Bone marrow (tissue), 2 donors: ENCODE results near the gene CBS.
"Not testable (repeated sequence)": the region's sequence is repeated elsewhere in the genome, so short reads cannot be mapped to it uniquely, and the experiment has no call there.

Experiments used
- DNase-seq, 2 donors: peaks; one replicate each; lab custom pipeline; 2025; lab: John Stamatoyannopoulos, UW

Gene CBS

DNA sequence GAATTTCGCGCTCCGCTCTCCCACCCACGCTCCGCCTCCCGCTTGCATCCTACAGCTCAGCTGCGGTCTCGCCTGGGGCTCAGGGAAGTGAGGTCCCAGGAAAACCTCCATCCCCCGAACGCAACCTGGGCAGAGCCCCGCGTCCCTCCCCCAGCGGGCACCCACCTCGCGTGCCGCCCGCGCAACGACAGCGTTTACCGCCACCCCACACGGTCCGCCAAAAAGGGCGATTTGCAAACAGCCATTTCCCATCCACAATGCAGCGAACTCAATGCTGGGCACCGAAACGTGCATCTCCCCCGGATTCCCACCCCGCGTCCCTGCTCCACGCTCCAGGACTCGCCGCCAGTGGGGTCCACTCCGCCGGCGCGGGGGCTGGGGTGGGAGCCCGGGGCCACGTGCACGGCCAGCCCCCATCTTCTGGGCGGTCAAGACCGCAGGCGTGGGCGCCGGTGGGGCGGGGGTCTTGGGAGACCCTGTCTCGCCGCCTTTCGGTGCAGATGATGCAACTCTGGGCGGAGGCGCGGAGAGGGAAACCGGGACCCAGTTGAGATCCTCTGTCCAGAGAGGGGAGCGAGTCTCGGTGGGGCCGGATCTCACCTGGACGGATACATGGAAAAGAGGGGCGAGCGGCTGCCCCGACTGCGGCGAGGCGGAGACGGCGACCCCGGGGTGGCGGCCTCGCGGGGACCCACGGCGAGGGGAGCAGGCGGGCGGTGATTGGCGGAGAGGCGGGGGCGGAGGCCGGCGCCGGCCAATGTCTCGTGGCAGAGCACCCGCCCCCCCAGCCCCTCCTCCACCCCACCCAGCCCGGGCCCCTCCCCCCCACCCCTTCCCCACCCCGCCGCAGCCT is at the start of gene CBS:
Gene CBS, minus strand, starts transcription at position 666 of the 853 bp plus-strand sequence. CDS start 3,642 bp downstream, outside the sequence.
- not testable (repeated sequence) for DNase-seq

DNA sequence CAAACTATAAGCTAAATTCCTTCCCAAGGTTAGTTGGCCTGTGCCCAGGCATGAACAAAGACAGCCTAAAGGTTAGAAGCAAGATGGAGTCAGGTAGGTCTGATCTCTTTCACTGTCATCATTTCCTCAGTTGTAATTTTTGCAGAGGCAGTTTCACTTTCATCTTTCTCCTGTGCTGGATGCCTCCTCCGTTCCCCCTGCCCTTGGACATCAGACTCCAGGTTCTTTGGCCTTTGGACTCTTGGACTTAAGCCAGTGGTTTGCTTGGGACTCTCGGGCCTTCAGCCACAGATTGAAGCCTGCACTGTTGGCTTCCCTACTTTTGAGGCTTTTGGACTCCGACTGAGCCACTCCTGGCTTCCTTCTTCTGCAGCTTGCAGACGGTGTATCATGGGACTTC is 40.3 kb upstream of the CBS start:
- DNase-seq = not testable (repeated sequence)

GRCh38 chr21:43114483-43114882 is 38.8 kb upstream of the CBS start:
- not testable (repeated sequence) for DNase-seq

GRCh38 chr21:43109006-43109405 is 33.4 kb upstream of the CBS start:
- DNase-seq = not testable (repeated sequence)

GRCh38 chr21:43108177-43108576 is 32.5 kb upstream of the CBS start:
- DNase-seq = not testable (repeated sequence)

GRCh38 chr21:43107794-43108137 is 32.1 kb upstream of the CBS start:
- not testable (repeated sequence) for DNase-seq

- not testable (repeated sequence) for DNase-seq
Measured at GRCh38 chr21:43106965-43107793, 31.5 kb upstream of the CBS start, which contains the start of gene U2AF1. TSS of gene U2AF1 (minus strand) at chr21:43107570. CDS start at chr21:43107494, 76 bp downstream.

- DNase-seq = not testable (repeated sequence)
Measured at GRCh38 chr21:43104642-43105041, 29.0 kb upstream of the CBS start.

- not testable (repeated sequence) for DNase-seq
Measured at GRCh38 chr21:43102281-43102680, 26.6 kb upstream of the CBS start.

DNA sequence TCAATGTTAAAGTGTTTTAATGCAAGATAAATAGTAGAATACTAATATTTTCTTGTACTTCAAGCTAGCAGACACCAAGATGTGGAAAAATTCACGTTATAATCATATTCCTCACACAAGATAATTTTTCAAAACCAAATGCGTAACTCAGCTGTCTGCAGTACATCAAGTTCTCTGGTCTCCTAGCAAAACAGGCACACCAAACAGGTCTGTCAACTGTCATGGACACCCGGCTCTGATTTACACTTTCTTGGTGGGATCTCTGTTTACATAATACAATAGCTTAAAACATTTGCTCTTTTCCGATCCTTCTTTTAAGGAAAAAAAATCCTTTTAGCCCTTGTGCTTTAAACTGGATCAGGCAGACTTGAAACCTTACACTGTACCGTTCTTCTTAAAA is 26.0 kb upstream of the CBS start:
- not testable (repeated sequence) for DNase-seq

DNA sequence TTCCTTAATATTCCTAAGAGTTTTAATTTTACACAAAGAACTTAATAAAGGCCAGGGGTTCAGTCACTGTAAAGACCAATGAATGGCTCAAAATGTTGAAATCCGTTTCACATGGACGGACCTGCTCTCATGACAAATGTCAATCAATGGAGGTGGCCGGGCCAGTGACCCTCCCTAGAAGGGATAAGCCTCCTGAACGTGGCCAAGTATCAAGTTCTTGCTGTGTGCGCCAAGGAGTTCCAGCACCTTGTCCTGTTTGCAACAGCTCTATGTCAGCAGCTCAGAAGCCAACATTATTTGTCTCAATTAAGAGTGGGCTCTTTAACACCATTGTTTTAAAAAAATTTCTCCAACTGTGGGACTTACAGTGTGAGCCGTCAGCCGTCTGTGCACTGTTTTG is 25.4 kb upstream of the CBS start:
- DNase-seq = not testable (repeated sequence)

DNA sequence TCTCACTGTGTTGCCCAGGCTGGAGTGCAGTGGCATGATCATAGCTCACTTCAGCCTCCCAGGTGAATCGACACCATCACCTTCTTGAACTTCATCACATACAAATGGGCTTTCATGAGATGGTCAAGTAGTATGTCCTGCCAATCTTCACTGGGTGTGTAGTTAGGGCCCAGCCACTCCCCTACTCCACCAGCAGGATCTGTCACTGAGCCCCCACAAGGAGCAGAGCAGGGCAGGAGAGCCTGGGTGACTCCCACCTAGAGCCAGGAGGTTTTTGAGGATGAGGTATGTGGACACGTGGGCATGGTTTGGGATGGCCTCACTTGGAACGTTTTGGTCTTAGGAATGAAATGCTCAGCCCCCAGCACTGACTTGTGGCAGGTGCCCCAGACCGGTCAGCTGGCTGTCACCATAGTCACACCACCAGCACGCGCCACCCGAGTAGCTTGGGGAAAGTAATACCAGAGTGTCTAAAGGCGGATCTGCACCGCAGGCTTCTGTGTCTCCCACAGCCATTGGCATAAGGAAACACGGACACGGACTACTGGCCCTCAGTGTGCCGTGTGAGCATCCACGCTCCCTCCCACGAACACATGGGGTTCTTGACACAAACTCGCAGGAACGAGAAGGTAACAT is 16.5 kb upstream of the CBS start:
- DNase-seq = not testable (repeated sequence)

DNA sequence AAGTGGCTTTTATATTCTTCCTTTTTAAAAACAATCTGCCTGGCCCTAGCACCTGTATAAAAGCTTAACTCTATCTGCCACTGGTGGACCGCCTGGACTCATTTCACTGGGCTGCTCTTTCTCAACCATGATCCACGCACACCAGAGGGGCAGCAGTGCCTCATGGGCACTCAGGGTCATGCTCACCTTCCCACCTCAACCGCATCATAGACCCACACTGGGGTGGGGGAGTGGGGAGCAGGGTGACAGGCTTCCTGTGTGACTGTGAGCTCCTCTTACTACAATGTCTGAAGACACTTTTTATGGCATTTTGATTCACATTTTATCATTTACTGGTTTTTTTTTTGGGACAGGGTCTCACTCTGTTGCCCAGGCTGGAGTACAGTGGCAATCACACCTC is 15.3 kb upstream of the CBS start:
- not testable (repeated sequence) for DNase-seq

- not testable (repeated sequence) for DNase-seq
Measured at GRCh38 chr21:43089463-43089862, 13.8 kb upstream of the CBS start.

DNA sequence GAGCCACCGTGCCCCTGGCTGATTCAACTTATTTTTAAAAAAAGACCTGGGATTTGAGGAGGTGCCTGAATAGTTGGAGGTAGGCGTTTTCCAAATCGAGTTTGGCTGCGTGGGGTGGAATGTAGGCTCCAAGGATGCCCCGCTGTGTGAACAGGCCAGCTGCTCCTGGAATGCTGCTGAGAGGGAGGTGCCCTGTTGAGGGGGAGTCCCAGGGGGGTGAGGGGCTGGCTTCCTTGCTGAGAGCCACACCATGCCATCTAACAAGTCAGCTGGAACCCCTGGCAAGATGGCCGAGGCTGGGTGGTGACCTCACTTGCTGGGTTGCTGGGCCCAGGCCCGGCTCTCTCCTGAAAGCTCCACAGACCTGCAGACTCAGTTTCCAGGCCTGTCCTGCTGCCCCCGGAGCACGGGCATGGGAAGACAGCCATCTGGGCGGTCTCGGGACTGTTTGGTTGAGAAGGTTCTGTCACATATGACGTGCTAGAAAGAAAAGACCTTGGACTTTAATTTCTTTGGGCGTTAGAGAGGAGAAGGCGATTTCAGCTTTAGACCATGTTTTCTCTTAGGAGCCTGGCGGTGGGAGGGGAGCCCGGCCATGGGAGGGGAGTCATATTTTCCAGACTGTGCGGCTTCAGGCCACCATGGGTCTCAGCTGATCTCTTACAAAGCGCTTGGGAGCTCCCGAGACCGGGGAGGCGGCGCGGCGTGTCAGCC is 7.1 kb upstream of the CBS start:
- not testable (repeated sequence) for DNase-seq

- DNase-seq = not testable (repeated sequence)
Measured at GRCh38 chr21:43076643-43077042, 1.0 kb upstream of the CBS start.

GRCh38 chr21:43076023-43076637 is 495 bp upstream of the CBS start:
- not testable (repeated sequence) for DNase-seq

- not testable (repeated sequence) for DNase-seq
Measured at GRCh38 chr21:43074401-43075169, 1.1 kb downstream of the CBS start.

DNA sequence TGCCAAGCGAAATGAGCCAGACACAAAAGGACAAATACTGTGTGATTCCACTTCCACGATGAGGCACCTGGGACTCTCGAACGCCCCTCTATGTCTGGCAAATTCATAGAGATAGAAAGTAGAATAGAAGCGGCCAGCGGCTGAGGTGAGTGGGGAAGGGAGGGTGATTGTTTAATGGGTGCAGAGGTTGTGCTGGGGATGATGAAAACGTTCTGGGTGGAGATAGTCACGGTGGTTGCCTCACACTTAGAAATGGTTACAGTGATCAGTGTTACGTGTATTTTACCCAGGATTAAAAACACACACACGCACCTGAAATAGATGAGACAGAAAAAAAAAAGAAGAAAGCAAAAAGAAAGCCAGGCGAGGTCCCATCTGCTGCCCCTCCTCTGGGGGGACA is 2.9 kb downstream of the CBS start:
- DNase-seq = not testable (repeated sequence)

DNA sequence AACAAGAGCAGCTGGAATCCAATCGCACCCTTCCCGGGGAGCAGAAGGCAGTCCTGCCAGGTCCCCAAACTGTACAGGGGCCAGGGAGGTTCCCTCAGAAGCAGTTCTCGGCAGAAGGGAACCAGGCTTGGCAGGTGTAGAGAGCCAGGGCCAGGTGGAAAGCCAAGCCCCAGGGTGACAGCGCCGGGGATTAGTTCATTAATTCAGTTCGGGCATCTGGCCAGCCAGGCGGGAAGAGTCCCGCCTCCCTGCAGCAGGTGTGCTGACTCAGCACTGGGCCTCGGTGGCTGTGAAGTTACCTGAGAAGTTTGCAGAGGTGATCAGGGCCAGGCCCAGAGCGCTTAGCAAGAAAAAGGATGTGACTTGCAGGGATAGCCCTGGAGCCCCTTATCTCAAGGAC is 6.0 kb downstream of the CBS start:
- DNase-seq = not testable (repeated sequence)
